ENCODE data around the gene ICA1L.

Gene ICA1L

DNA sequence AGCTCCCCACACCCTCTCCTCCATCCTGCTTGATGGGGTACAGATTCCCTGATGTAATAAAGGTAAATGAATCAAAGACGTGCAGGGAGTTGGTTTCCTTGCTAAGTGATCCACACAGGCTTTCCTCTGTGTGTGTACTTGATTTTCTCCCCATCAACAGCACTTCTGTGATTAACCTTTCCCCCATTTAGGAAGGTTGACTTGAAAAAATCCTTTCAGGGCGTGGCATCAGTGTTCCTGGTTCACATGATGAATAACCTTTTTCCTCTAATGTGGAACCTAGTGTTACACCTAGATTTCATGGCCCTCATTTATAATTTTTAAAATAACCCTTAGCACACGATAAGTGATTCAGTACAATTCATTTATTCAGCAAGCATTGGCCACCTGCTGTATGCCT, 115.0 kb downstream of the ICA1L start:
- no peak for TF ChIP-seq ZNF274 (IDR thresholded peaks at IDR 0.05; ENCODE audit: low read depth, low read length)

DNA sequence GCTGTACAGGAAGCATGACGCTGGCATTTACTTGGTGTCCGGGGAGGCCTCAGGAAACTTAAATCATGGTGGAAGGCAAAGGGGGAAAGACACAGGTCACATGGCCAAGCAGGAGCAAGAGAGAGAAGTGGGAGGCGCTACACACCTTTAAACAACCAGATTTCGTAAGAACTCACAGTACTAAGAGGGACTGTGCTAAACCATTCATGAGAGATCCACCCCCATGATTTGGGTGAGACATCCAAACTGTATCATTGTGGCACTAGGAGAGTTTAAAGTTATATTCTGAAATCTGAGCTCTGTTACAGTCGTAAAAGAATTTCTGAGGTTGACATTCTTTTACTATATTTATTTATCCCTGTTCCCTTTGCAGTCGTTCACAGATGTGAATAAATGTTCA, 116.6 kb downstream of the ICA1L start:
- no peak overlapping the region for H3K4me3 ChIP-seq (ENCODE audit: low read length)
- TF ChIP-seq ZNF274 (IDR thresholded peaks at IDR 0.05; ENCODE audit: low read depth, low read length), result no peak

More for the DNA sequence above, 115.0 kb downstream of the ICA1L start:
- no peak overlapping the region for H3K4me3 ChIP-seq (ENCODE audit: low read length)

DNA sequence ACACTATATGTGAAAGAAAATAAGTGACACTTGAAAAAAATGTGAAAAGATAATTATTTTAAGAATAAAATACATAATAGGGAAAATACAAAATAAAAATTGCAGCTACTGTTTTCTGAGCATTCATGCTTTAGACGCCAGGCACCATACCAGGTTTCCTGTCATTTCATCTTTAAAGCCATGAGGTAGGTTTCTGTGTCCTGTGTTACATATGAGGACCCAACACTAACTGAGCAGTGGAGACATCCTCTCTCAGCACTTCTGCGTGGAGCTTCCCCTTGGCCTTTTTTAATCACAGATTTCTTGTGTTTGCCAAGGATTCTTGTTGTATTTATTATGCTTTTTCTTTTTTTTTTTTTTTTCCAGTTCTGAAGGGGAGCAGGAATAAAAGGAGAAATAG, 119.5 kb downstream of the ICA1L start:
- no peak overlapping the region for H3K4me3 ChIP-seq (ENCODE audit: low read length)
- no peak for TF ChIP-seq ZNF274 (IDR thresholded peaks at IDR 0.05; ENCODE audit: low read depth, low read length)

DNA sequence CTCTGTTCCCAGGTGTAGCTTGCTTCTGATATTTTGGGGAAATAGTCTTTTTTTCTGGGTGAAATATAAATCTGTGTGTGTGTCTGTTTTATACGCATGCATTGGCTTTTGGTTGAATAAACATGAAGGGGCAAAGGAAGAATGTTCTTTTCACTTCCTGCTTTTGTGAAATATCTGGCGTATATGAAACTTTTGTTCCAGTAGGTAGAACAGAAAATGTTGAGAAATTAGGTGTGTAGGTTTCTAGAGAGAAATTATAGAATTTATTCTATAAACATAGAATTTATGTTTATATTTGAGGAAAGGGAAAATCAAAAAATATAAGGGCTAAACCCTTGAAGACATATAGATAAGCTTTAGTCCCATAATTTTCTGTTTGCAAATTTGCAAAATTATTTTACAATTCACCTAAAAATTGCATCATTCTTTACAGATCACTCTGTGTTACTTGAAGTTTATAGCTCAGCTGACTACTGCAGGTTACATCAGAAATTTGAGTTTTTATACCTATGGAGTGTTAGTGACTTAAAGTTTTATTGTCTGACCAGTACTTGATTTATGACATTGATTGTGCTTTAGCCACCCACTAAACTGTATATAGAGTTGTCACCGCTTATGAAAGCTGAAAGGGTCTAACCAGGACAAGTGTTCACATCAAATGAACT, 120.7 kb downstream of the ICA1L start:
- H3K4me3 ChIP-seq (ENCODE audit: low read length), result no peak overlapping the region
- TF ChIP-seq ZNF274 (IDR thresholded peaks at IDR 0.05; ENCODE audit: low read depth, low read length), result no peak

DNA sequence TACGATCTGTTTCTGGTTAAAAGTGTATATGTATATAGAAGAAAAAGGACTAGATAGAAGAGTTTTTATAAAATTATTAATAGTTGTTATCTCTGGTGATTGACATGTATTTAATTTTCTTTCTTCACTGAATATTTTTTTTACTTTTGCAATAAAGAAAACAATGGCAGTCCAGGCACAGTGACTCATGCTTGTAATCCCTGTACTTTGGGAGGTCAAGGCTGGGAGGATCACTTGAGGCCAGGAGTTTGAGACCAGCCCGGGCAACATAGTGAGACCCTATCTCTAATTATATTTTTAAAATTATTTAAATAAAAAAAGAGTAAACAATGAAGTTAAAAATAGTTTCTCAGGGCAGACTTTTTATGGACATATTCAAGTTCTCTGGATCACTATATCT, 122.1 kb downstream of the ICA1L start:
- H3K4me3 ChIP-seq (ENCODE audit: low read length), result no peak overlapping the region
- TF ChIP-seq ZNF274 (IDR thresholded peaks at IDR 0.05; ENCODE audit: low read depth, low read length), result no peak

DNA sequence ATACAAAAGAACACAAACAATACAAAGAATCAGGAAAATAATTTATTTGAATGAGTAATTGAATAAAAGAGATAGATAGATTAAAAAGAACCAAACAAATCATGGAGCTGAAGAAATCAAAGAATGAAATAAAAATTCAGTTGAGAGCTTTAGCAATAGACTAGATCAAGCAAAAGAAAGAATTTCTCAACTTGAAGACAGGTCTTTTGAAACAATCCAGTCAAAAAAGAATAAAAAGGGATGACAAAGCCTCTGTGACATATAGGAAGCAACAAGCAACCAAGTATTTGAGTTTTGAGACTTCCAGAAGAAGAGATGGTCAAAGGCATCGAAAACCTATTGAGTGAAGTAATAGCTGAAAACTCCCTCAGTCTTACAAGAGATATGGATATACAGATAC, 128.0 kb downstream of the ICA1L start:
- no peak overlapping the region for H3K4me3 ChIP-seq (ENCODE audit: low read length)
- TF ChIP-seq ZNF274 (IDR thresholded peaks at IDR 0.05; ENCODE audit: low read depth, low read length), result no peak

DNA sequence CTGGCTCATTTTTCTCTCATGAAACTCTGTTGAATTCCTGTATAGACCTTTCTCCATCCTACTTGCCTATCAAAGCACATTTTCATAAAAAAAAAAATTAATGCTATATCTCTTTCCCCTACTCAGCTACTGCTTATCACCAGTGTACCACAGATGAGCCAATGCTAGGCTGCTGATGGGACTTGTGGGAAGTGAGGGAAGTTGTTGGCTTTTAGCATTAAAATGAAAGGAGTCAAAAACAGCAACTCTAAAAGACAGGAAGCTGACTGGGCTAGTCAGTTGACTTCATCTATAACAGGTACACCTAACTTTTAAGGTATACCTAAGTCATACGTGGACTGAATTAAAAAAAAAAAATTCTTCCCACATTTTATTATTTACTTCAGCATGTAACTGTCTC, 134.7 kb downstream of the ICA1L start:
- no peak for TF ChIP-seq ZNF274 (IDR thresholded peaks at IDR 0.05; ENCODE audit: low read depth, low read length)
- H3K4me3 ChIP-seq (ENCODE audit: low read length), result no peak overlapping the region

DNA sequence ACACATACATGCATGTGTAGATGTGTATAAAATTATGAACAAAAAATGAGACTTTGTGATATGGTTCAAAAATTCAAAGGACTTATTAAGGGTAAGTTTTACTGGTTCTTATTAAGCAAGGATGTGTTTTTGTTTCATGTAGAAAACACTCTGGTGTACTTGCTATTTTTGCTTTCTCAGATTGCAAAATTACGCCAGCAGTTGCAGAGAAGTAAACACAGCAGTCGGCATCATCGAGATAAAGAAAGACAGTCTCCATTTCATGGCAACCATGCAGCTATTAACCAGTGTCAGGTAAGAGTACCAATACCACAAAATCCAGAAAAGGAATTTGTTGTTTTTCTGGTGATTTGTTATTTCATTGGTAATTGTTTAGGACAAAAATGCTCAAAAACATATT, 145.5 kb downstream of the ICA1L start:
- TF ChIP-seq ZNF274 (IDR thresholded peaks at IDR 0.05; ENCODE audit: low read depth, low read length), result no peak
- H3K4me3 ChIP-seq (ENCODE audit: low read length), result no peak overlapping the region

DNA sequence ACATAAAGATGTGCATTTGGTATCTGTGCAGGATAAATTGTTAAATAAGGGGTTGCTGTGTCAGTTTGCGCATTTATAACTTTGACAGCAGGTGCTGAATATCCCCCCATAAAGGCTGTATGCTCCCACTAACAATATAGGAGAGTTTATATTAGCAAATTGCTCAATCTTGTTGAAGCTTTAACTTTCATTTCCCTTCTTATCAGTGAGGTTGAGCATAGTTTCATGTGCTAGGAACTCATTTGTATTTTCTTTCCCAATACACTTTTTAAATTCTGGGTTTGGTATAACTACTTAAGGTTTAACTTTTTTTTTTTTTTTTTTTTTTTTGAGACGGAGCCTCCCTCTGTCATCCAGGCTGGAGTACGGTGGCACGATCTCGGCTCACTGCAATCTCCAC, 147.8 kb downstream of the ICA1L start:
- no peak for TF ChIP-seq ZNF274 (IDR thresholded peaks at IDR 0.05; ENCODE audit: low read depth, low read length)
- H3K4me3 ChIP-seq (ENCODE audit: low read length), result no peak overlapping the region

All from GM08714 (cell line).